Endometrial microvascular endothelial cells (primary cell): ENCODE results near the gene ATP10B. TPM values are rescaled to one million over a fixed set of nuclear protein-coding genes. Genes with fewer than 3 reads are reported as not detected.

Experiments
- in situ Hi-C: cut with HindIII; loops from 2 replicates; pipeline ENCODE4 v1.10.0; 2017; ENCODE audit warnings: low sequenced_read_pairs, low pct_unique_long_range_greater_than_20kb; ENCODE audit errors: inconsistent ontology term
- total RNA-seq: library from RNA; depleted of rRNA; stranded (reverse); fragments of >200 nt; gene quantifications from one replicate; pipeline ENCODE4 v1.2.3, GENCODE V29; 2015; ENCODE audit errors: inconsistent ontology term

The ATP10B gene
- total RNA-seq, 1 donor from 2014 or later: not detected

GRCh38 chr5:160543395-160543794 lies 308.6 kb downstream of the ATP10B start:
- in situ Hi-C loops: no loop called here

GRCh38 chr5:160542840-160543239 lies 309.2 kb downstream of the ATP10B start:
- in situ Hi-C loops: no loop called here

- in situ Hi-C loops: no loop called here
Measured at GRCh38 chr5:160542281-160542680, 309.7 kb downstream of the ATP10B start.

- in situ Hi-C loops: no loop called here
Measured at GRCh38 chr5:160539431-160539830, 312.6 kb downstream of the ATP10B start.

- in situ Hi-C loops: no loop called here
Measured at GRCh38 chr5:160537940-160538339, 314.1 kb downstream of the ATP10B start.

GRCh38 chr5:160537116-160537515 lies 314.9 kb downstream of the ATP10B start:
- in situ Hi-C loops: no loop called here

GRCh38 chr5:160534914-160535313 lies 317.1 kb downstream of the ATP10B start:
- in situ Hi-C loops: no loop called here

GRCh38 chr5:160534125-160534524 lies 317.9 kb downstream of the ATP10B start:
- in situ Hi-C loops: no loop called here

GRCh38 chr5:160525471-160526261 lies 326.3 kb downstream of the ATP10B start:
- in situ Hi-C loops: no loop called here

- in situ Hi-C loops: no loop called here
Measured at GRCh38 chr5:160524827-160525226, 327.2 kb downstream of the ATP10B start.

- in situ Hi-C loops: no loop called here
Measured at GRCh38 chr5:160523502-160524163, 328.4 kb downstream of the ATP10B start.

GRCh38 chr5:160521392-160521663 lies 330.7 kb downstream of the ATP10B start:
- in situ Hi-C loops: no loop called here

GRCh38 chr5:160520609-160521391 lies 331.2 kb downstream of the ATP10B start:
- in situ Hi-C loops: no loop called here

- in situ Hi-C loops: no loop called here
Measured at GRCh38 chr5:160516696-160517530, 335.1 kb downstream of the ATP10B start.

- in situ Hi-C loops: no loop called here
Measured at GRCh38 chr5:160514866-160515265, 337.1 kb downstream of the ATP10B start.

GRCh38 chr5:160514191-160514590 lies 337.8 kb downstream of the ATP10B start:
- in situ Hi-C loops: no loop called here

- in situ Hi-C loops: no loop called here
Measured at GRCh38 chr5:160513485-160513884, 338.5 kb downstream of the ATP10B start.
